Measurements from ENCODE around the gene CLEC4G. TPM values are rescaled to one million over a fixed set of nuclear protein-coding genes. Genes with fewer than 3 reads are reported as not detected.
A peak's percentile ranks its signal among the peaks of the same experiment; 100 is the strongest.

The CLEC4G gene
- total and polyA plus RNA-seq, 9 of the 15 experiments (the other 6 are each of a cell fraction or from before 2014, with no cell fraction given) = not detected

DNA sequence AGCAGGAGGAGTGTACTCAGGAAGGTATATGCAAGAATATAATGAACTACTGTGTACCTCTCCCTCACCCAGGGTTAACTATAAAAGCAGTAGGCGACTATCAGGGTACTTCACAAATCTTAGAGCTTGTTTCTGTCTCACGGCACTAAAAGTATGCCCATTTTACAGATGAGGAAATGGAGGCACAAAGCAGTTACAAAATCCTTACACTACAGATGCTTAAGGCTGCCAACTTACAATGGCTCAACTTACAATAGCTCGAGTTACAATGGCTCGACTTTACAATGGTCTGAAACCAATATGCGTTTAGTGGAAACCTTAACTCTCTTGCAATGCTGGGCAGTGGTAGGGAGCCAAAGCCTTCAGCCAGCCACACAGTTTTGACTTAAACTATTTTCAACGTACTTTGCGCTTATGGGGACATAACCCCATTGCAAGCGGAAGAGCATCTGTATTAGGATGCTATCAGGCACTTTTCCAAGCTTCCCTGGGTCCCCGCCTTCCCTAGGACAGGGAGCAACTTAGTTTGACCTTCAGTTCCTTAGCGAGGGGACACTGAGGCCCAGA lies 34.1 kb downstream of the CLEC4G start:
- H3K79me2 ChIP-seq (ENCODE audit: control insufficient read depth, insufficient read depth, low read length) = no peaks in the 10 kb centered on the region
- POLR2A ChIA-PET = interaction anchor here (0.7 to 1.8 kb wide), 4 partner anchors 8 to 200 kb away, joined by 3 to 4 read pairs (median 3); a partner anchor contains a TSS

More for the DNA sequence above, 34.1 kb downstream of the CLEC4G start:
- Histone ChIP-seq H3K9me3 (replicated peaks; ENCODE audit: control insufficient read depth, insufficient read depth, low read depth, low read length) (no peaks in the 10 kb centered on the region), H3K4me2 (ENCODE audit: insufficient read depth, low read length) (no peak overlapping the region), H3K9ac (ENCODE audit: insufficient read depth in 1 of 2, low read depth in 2 of 2, low read length in 2 of 2) (no peak overlapping the region), H2AFZ (ENCODE audit: low read depth, low read length) (no peak overlapping the region), H4K20me1 (replicated peaks; ENCODE audit: control insufficient read depth, insufficient read depth, low read length) (no peaks in the 10 kb centered on the region; the same call in 1 of the 2 replicates), H3K27ac (ENCODE audit: extremely low read depth, low read depth, low read length) (no peak overlapping the region), H3K27me3 (ENCODE audit: control insufficient read depth in 2 of 2, insufficient read depth in 2 of 2, low read length in 2 of 2) (peaks cover 13 to 58% of the 10 kb centered on the region in 2 experiments; a peak in 4 of 5 replicates), H3K36me3 (ENCODE audit: control insufficient read depth, insufficient read depth, low read length) (no peaks in the 10 kb centered on the region), H3K4me1 (replicated peaks in 1 of 2; ENCODE audit: control insufficient read depth in 2 of 2, insufficient read depth in 2 of 2, low read length in 2 of 2) (peaks cover 2 to 8% of the 10 kb centered on the region in 2 experiments; a peak in 4 of 5 replicates), H3K4me3 (no peak overlapping the region), H3K9me1 (ENCODE audit: control insufficient read depth, insufficient read depth, low read length) (no peaks in the 10 kb centered on the region)
- no TSS peak for BruUV-seq (replicated peaks)
- FAIRE-seq (no peak), ATAC-seq (no peak), DNase-seq (ENCODE audit: extremely low read depth in 1 of 4, low spot score in 3 of 4) (no peak)
- intact Hi-C loops (cut with micrococcal nuclease) = no loop called here
- in situ Hi-C loops (cut with MboI) = no loop called here
- 3% methylated on average over 10 of the region's 10 CpGs for WGBS (ENCODE audit: insufficient coverage, low coverage, missing lambda C conversion rate)
- TF ChIP-seq L3MBTL2 (IDR thresholded peaks at IDR 0.05) (no peak), RBM25 (IDR thresholded peaks at IDR 0.05; ENCODE audit: low read depth, low read length, severe bottlenecking) (peak; percentile 78), HMG20A (CRISPR knock-in tag; conservative IDR thresholded peaks at IDR 0.05) (no peak), HNRNPH1 (optimal IDR thresholded peaks at IDR 0.05; ENCODE audit: low read depth, low read length) (no peak), BCOR (IDR thresholded peaks at IDR 0.05) (peak; percentile 57), CXXC5 (CRISPR knock-in tag; IDR thresholded peaks at IDR 0.05) (no peak), YBX1 (IDR thresholded peaks at IDR 0.05) (no peak), LCOR (CRISPR knock-in tag; IDR thresholded peaks at IDR 0.05) (no peak), KDM1A (IDR thresholded peaks at IDR 0.05) (peak in 1 of 2 experiments; percentile 32; a peak in 1 of 4 replicates), ZNF282 (CRISPR knock-in tag; IDR thresholded peaks at IDR 0.05) (no peak)
- TF ChIP-seq, protein P1, sequence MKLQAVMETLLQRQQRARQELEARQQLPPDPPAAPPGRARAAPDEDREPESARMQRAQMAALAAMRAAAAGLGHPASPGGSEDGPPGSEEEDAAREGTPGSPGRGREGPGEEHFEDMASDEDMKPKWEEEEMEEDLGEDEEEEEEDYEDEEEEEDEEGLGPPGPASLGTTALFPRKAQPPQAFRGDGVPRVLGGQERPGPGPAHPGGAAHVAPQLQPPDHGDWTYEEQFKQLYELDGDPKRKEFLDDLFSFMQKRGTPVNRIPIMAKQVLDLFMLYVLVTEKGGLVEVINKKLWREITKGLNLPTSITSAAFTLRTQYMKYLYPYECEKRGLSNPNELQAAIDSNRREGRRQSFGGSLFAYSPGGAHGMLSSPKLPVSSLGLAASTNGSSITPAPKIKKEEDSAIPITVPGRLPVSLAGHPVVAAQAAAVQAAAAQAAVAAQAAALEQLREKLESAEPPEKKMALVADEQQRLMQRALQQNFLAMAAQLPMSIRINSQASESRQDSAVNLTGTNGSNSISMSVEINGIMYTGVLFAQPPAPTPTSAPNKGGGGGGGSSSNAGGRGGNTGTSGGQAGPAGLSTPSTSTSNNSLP (IDR thresholded peaks at IDR 0.05; ENCODE audit: borderline replicate concordance, low read depth, low read length) = no peak
- CTCF ChIA-PET (ENCODE audit: low intra/inter-chr PET ratio) = no interaction called here
